NCI-H2227 (cell line): ENCODE data around the gene FAM131A.
A peak's percentile ranks its signal among the peaks of the same experiment; 100 is the strongest.

Experiments
- DNase-seq: peaks from one replicate; lab custom pipeline; 2025; ENCODE audit not compliant: unreplicated experiment; lab: John Stamatoyannopoulos, UW

The FAM131A gene

GRCh38 chr3:184373422-184373821, 36.0 kb downstream of the FAM131A start:
- no peak for DNase-seq

GRCh38 chr3:184375747-184376461, 38.5 kb downstream of the FAM131A start:
- DNase-seq = no peak

GRCh38 chr3:184377374-184377773, 40.0 kb downstream of the FAM131A start:
- no peak for DNase-seq

- DNase-seq = no peak
These were observed 40.6 kb downstream of the FAM131A start, which contains the start of gene THPO for GRCh38 chr3:184377882-184378445. THPO (minus strand) TSS chr3:184378207; CDS start chr3:184376259, 1,948 bp downstream.

GRCh38 chr3:184378651-184379357, 41.4 kb downstream of the FAM131A start:
- no peak for DNase-seq

- DNase-seq = no peak
These were observed 42.2 kb downstream of the FAM131A start, which contains the start of gene CHRD for GRCh38 chr3:184379358-184380184. CHRD (plus strand) TSS chr3:184380054; CDS start chr3:184380319, 265 bp downstream.

GRCh38 chr3:184380185-184380626, 42.8 kb downstream of the FAM131A start:
- DNase-seq = peak; percentile 55

- no peak for DNase-seq
These were observed 43.3 kb downstream of the FAM131A start for GRCh38 chr3:184380627-184381260.

GRCh38 chr3:184381261-184382224, 44.1 kb downstream of the FAM131A start:
- DNase-seq = no peak

- no peak for DNase-seq
These were observed 45.1 kb downstream of the FAM131A start for GRCh38 chr3:184382326-184383032.

GRCh38 chr3:184383033-184383740, 45.8 kb downstream of the FAM131A start:
- no peak for DNase-seq

GRCh38 chr3:184384342-184384741, 46.9 kb downstream of the FAM131A start:
- DNase-seq = no peak

GRCh38 chr3:184384856-184385422, 47.5 kb downstream of the FAM131A start:
- DNase-seq = no peak

GRCh38 chr3:184386047-184386806, 48.8 kb downstream of the FAM131A start:
- DNase-seq = no peak

- no peak for DNase-seq
These were observed 49.8 kb downstream of the FAM131A start for GRCh38 chr3:184387174-184387714.

GRCh38 chr3:184388164-184388935, 51.0 kb downstream of the FAM131A start:
- DNase-seq = no peak
